Ovary (tissue), 3 donors: Measurements from ENCODE around the gene USP16.

ENCODE experiments used
- EP300 ChIP-seq: sonication (generic); formaldehyde crosslinking; IDR thresholded peaks from one replicate; pipeline ENCODE4 v1.6.1; 2017; ENCODE audit warnings: antibody characterized with exemption
- POLR2A ChIP-seq: fragments of 450-650 bp; IDR thresholded peaks from one replicate; pipeline ENCODE4 v1.6.1; 2017; ENCODE audit warnings: antibody characterized with exemption, mild to moderate bottlenecking, moderate library complexity
- TF ChIP-seq, protein P1 (sequence below), 3 donors: fragments of 450-650 bp in 2 of 3; fragments of 200-600 bp in 1 of 3; IDR thresholded peaks; one replicate each; pipeline versions ENCODE4 v1.5.1 to v1.8.0; 2016 to 2022; ENCODE audit warnings: antibody characterized with exemption in 3 of 3, mild to moderate bottlenecking in 1 of 3
- donor health status: DM: no; HTN: no; CAD: no.

DNA sequence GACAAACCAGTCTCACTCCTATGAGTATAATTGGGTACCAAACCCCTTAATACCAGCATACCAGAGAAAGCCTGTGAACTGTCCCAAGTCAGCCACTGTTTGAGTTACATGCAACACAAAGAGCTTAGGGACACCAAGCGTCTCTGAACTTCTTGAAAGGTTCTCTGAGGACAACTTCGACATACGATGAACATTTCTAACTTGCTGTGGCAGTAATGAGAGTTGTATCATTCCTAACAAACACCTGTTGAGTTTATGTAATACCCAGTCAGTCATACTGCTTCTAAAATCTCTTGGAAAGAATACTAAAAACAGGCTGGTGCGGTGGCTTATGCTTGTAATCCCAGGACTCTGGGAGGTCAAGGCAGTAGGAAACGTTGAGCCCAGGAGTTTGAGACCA lies 30.6 kb downstream of the USP16 start:
- TF ChIP-seq, protein P1, sequence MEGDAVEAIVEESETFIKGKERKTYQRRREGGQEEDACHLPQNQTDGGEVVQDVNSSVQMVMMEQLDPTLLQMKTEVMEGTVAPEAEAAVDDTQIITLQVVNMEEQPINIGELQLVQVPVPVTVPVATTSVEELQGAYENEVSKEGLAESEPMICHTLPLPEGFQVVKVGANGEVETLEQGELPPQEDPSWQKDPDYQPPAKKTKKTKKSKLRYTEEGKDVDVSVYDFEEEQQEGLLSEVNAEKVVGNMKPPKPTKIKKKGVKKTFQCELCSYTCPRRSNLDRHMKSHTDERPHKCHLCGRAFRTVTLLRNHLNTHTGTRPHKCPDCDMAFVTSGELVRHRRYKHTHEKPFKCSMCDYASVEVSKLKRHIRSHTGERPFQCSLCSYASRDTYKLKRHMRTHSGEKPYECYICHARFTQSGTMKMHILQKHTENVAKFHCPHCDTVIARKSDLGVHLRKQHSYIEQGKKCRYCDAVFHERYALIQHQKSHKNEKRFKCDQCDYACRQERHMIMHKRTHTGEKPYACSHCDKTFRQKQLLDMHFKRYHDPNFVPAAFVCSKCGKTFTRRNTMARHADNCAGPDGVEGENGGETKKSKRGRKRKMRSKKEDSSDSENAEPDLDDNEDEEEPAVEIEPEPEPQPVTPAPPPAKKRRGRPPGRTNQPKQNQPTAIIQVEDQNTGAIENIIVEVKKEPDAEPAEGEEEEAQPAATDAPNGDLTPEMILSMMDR (IDR thresholded peaks at IDR 0.05) = no peak
- TF ChIP-seq POLR2A = no peak
- no peak for TF ChIP-seq EP300
